Measurements from ENCODE around the gene HES6.

HES6 gene

DNA sequence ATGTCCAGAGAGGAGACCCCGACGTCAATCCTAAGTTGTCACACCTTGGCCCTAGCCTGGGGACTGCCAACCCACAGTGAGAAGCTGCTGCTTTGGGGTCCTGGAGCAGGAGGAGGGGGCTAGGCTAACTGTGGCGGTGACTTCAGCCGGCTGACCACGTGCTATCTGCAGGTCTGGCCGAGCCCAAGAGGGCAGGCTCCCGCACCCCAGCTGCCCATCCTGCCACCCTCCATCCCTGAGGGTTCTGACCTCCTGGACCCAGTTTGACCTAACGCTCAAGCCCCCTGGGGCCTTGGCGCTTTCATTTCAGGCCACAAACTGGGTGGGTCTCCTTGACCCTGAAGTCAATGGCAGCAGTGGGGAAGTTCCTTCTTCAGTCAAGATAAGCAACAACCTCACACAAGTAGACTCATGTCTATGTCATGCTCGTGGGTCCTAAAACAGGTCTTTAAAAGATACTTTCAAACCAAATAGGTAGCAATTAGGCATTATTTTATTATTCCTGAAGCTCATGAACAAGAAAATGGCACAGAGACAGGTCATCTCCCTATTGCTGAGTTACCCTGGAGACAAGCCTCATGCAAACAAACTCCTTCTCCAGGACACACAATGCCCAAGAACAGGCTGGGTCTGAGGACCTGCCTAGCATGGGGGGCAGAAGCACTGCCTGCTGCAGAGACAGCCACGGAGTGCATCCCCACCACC is 2.3 kb downstream of the HES6 start:
- TF ChIP-seq, protein P1, sequence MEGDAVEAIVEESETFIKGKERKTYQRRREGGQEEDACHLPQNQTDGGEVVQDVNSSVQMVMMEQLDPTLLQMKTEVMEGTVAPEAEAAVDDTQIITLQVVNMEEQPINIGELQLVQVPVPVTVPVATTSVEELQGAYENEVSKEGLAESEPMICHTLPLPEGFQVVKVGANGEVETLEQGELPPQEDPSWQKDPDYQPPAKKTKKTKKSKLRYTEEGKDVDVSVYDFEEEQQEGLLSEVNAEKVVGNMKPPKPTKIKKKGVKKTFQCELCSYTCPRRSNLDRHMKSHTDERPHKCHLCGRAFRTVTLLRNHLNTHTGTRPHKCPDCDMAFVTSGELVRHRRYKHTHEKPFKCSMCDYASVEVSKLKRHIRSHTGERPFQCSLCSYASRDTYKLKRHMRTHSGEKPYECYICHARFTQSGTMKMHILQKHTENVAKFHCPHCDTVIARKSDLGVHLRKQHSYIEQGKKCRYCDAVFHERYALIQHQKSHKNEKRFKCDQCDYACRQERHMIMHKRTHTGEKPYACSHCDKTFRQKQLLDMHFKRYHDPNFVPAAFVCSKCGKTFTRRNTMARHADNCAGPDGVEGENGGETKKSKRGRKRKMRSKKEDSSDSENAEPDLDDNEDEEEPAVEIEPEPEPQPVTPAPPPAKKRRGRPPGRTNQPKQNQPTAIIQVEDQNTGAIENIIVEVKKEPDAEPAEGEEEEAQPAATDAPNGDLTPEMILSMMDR (IDR thresholded peaks at IDR 0.05; ENCODE audit: insufficient read depth, missing control alignments), result no peak
- DNase-seq (ENCODE audit: insufficient read length, low spot score) (no peak), FAIRE-seq (no peak)

DNA sequence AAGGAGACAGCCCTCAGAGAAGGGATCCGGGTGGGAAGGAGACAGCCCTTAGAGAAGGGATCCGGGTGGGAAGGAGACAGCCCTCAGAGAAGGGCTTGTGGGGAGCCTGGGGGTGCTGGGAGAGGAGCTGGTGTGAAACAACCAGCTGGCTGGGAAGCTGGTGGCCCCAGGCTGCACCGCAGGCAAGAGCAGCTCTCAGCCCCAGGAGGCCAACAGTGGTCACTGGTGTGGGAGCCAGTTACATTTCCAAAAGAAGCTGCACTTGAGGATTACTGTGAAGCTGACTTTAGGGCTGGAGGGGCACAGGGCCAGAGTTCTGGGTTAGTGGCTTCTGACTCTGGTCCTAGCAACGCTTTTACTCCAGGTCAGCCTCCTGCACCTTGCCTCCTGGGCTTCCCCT is 3.3 kb downstream of the HES6 start:
- TF ChIP-seq, protein P1 (IDR thresholded peaks at IDR 0.05; ENCODE audit: insufficient read depth, missing control alignments), result no peak
- FAIRE-seq (no peak), DNase-seq (ENCODE audit: insufficient read length, low spot score) (no peak)

DNA sequence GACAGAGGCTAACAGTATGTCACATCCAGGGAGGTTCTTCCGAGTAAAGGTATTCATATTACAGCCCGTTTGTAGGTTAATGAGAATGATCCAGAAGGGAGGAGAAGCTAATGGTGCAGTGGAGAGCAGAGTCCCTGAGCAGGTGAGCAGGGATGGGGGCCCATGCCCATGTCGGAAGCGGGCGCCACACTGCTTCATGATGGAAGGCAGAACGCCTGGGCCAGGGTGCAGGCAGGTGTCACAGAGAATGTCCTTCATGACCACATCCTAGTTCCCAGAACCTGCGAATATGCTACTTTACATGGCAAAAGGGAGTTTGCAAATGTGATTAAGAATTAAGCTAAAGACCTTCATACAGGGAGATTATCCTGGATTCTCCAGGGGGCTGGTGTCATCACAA is 4.0 kb downstream of the HES6 start:
- FAIRE-seq, result no peak
- TF ChIP-seq, protein P1 (IDR thresholded peaks at IDR 0.05; ENCODE audit: insufficient read depth, missing control alignments), result no peak
- no peak for DNase-seq (ENCODE audit: insufficient read length, low spot score)

DNA sequence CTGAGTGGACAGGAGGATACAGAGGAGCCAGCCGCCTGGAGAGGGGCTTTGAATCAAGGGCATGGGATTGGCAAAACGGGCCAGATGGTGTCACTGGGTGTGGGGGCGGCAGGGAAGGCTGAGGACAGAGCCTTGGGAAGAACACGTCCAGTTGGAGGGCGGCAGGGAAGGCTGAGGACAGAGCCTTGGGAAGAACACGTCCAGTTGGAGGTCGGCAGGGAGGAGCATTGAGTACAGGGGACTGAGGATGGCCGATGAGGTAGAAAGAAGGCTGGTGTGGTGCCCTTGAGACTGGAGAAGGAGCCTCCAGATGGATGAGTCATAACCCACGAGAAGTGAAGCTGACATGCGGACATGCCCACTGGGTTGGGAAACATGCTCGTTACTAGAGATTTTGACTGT is 4.5 kb downstream of the HES6 start:
- peak; percentile 8 for DNase-seq (ENCODE audit: insufficient read length, low spot score)
- FAIRE-seq, result no peak
- TF ChIP-seq, protein P1 (IDR thresholded peaks at IDR 0.05; ENCODE audit: insufficient read depth, missing control alignments), result no peak

DNA sequence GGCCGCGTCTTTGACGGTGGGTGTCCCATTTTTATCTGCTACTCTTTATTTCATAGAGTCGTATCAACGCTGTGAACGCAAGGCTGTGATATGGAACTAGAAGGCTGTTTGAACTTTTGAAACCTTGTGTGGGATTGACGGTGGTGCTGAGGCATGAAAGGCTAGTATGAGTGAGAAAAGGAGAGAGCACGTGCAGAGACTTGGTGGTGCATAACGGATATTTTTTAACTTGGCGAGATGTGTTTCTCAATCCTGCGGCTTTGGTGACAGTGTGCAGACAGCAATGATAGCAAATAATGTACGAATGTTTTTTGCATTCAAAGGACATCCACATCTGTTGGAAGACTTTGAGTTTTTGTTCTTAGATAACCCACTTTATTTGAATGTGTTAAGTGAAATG is 6.2 kb downstream of the HES6 start:
- DNase-seq (ENCODE audit: insufficient read length, low spot score), result no peak
- TF ChIP-seq, protein P1 (IDR thresholded peaks at IDR 0.05; ENCODE audit: insufficient read depth, missing control alignments), result no peak
- no peak for FAIRE-seq

DNA sequence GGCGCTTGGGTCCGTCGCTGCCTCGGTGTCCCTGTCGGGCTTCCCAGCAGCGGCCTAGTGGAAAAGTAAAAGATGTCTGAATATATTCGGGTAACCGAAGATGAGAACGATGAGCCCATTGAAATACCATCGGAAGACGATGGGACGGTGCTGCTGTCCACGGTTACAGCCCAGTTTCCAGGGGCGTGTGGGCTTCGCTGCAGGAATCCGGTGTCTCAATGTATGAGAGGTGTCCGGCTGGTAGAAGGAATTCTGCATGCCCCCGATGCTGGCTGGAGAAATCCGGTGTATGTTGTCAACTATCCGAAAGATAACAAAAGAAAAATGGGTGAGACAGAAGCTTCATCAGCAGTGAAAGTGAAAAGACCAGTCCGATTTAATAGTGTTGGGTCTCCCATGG is 8.0 kb downstream of the HES6 start:
- TF ChIP-seq, protein P1 (IDR thresholded peaks at IDR 0.05; ENCODE audit: insufficient read depth, missing control alignments), result no peak
- peak; percentile 11 for DNase-seq (ENCODE audit: insufficient read length, low spot score)
- FAIRE-seq, result no peak

DNA sequence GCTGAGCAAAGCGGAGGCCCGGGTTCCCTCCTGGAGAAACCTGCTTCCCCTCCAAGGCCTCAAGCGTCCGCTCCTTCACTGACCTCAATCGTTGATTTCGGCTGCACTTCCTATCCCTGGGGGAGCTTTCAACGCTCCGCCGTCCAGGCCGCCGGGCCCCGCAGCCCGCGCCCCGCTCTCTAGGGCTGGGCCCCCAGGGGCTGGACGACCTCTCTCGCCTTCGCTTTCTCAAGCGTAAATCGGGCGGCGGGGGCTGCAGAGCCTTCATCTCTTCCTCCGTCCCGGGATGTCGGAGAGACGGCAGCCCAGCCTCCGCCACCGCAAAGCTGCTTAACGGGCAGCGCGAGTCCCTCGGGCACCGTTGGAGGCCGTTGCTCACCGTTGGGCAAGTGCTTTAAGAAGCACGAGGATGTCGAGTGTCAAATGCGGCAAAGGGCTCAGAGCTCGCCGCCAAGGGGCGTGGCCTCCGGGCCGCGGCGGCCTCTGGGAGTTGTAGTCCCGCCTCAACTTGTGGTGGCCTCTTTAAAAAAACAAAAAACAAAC is 8.5 kb downstream of the HES6 start:
- TF ChIP-seq, protein P1 (IDR thresholded peaks at IDR 0.05; ENCODE audit: insufficient read depth, missing control alignments), result no peak
- peak; percentile 5 for DNase-seq (ENCODE audit: insufficient read length, low spot score)
- FAIRE-seq, result no peak

Data from D721Med (cell line).